Effector memory CD8-positive, alpha-beta T cell (primary cell): Measurements from ENCODE around the gene SLAMF1.
"Not testable (repeated sequence)": the region's sequence is repeated elsewhere in the genome, so short reads cannot be mapped to it uniquely, and the experiment has no call there.

ENCODE experiments used
- ATAC-seq: fragments of 150-1000 bp; cut with Tn5 transposase; replicated peaks from 2 replicates; pipeline ENCODE4 v1.10.0; 2021; ENCODE audit warnings: mild to moderate bottlenecking, moderate library complexity
- DNase-seq, 3 experiments: peaks; one replicate each; pipeline ENCODE4 v3.0.0; 2021
- H3K27ac Mint-ChIP-seq, 2 donors: one replicate each; pipeline ENCODE4 v1.8.0; 2022; ENCODE audit warnings: mild to moderate bottlenecking in 2 of 2, mixed read lengths in 2 of 2, moderate library complexity in 2 of 2
- H3K27me3 Mint-ChIP-seq, 2 donors: one replicate each; pipeline ENCODE4 v1.8.0; 2022; ENCODE audit warnings: mixed read lengths in 2 of 2
- H3K36me3 Mint-ChIP-seq: one replicate; pipeline ENCODE4 v1.8.0; 2022; ENCODE audit warnings: mild to moderate bottlenecking, moderate library complexity, mixed read lengths; ENCODE audit not compliant: insufficient read depth
- H3K4me1 Mint-ChIP-seq, 2 donors: one replicate each; pipeline ENCODE4 v1.8.0; 2022; ENCODE audit warnings: low read depth in 2 of 2, mixed read lengths in 2 of 2
- H3K4me3 Mint-ChIP-seq, 2 donors: one replicate each; pipeline ENCODE4 v1.8.0; 2022; ENCODE audit warnings: mild to moderate bottlenecking in 2 of 2, mixed read lengths in 2 of 2, moderate library complexity in 2 of 2
- H3K9me3 Mint-ChIP-seq, 2 donors: one replicate each; pipeline ENCODE4 v1.8.0; 2022; ENCODE audit warnings: mixed read lengths in 2 of 2
- total RNA-seq, 9 experiments: gene quantifications; one replicate each; lab custom pipeline; 2026; lab: John Stamatoyannopoulos, UW

Gene SLAMF1
- total RNA-seq: 49.7 to 253 (median 77.0) reads per million in 9 experiments

- DNase-seq: no peak
- Mint-ChIP-seq H3K4me1 (peaks cover 48 to 54% of the 10 kb centered on the region in 2 donors), H3K9me3 (no peaks in the 10 kb centered on the region), H3K36me3 (peaks cover 20% of the 10 kb centered on the region), H3K27ac (peak within 1 kb of the TSS; percentile 93 to 98), H3K27me3 (no peaks in the 10 kb centered on the region), H3K4me3 (peak within 1 kb of the TSS; percentile 93 to 97)
- peak; percentile 76 for ATAC-seq
These were observed at the start of gene SLAMF1 for GRCh38 chr1:160646711-160647328. SLAMF1 (minus strand) TSS chr1:160647044; CDS start chr1:160646945, 99 bp downstream.

GRCh38 chr1:160692390-160692789, 45.5 kb upstream of the SLAMF1 start:
- peak overlapping the region; percentile 79 to 90 for H3K27ac Mint-ChIP-seq
- H3K36me3 Mint-ChIP-seq: peaks cover 24% of the 10 kb centered on the region
- H3K4me1 Mint-ChIP-seq: peaks cover 39 to 67% of the 10 kb centered on the region in 2 donors
- H3K9me3 Mint-ChIP-seq, H3K27me3 Mint-ChIP-seq, DNase-seq, ATAC-seq: not testable (repeated sequence)
- H3K4me3 Mint-ChIP-seq: peak overlapping the region; percentile 63 to 66

- DNase-seq: no peak
These were observed 38.4 kb upstream of the SLAMF1 start for GRCh38 chr1:160685266-160685665.

GRCh38 chr1:160682983-160683865, 36.4 kb upstream of the SLAMF1 start:
- Mint-ChIP-seq H3K9me3 (no peaks in the 10 kb centered on the region), H3K36me3 (peaks cover 74% of the 10 kb centered on the region), H3K4me3 (peak overlapping the region; percentile 82), H3K4me1 (peaks cover 71 to 83% of the 10 kb centered on the region in 2 donors), H3K27me3 (no peaks in the 10 kb centered on the region), H3K27ac (peak overlapping the region; percentile 94 to 98)
- ATAC-seq: peak; percentile 63
- peak in 1 of 3 experiments; percentile 33 for DNase-seq

More at GRCh38 chr1:160685266-160685665, 38.4 kb upstream of the SLAMF1 start:
- Mint-ChIP-seq H3K36me3 (peaks cover 69% of the 10 kb centered on the region), H3K27me3 (no peaks in the 10 kb centered on the region), H3K27ac (peak overlapping the region; percentile 94 to 98), H3K4me3 (peak overlapping the region; percentile 82), H3K4me1 (peaks cover 74 to 96% of the 10 kb centered on the region in 2 donors), H3K9me3 (no peaks in the 10 kb centered on the region)
- ATAC-seq: no peak

- Mint-ChIP-seq H3K4me3 (peak overlapping the region; percentile 82), H3K27me3 (no peaks in the 10 kb centered on the region), H3K9me3 (no peaks in the 10 kb centered on the region), H3K27ac (peak overlapping the region; percentile 94 to 98), H3K36me3 (peaks cover 86% of the 10 kb centered on the region), H3K4me1 (peaks cover 67 to 74% of the 10 kb centered on the region in 2 donors)
- no peak for DNase-seq
- peak; percentile 2 for ATAC-seq
These were observed 35.0 kb upstream of the SLAMF1 start for GRCh38 chr1:160681891-160682140.

- Mint-ChIP-seq H3K4me1 (peaks cover 63 to 69% of the 10 kb centered on the region in 2 donors), H3K27ac (peak overlapping the region; percentile 94 to 98), H3K4me3 (peak overlapping the region; percentile 82), H3K36me3 (peaks cover 84% of the 10 kb centered on the region), H3K27me3 (no peaks in the 10 kb centered on the region), H3K9me3 (no peaks in the 10 kb centered on the region)
- peak; percentile 75 for ATAC-seq
- peak; percentile 82 to 88 (median 86) for DNase-seq
These were observed 34.4 kb upstream of the SLAMF1 start for GRCh38 chr1:160681066-160681890.

GRCh38 chr1:160680399-160680798, 33.6 kb upstream of the SLAMF1 start:
- Mint-ChIP-seq H3K4me3 (no peak overlapping the region), H3K9me3 (no peaks in the 10 kb centered on the region), H3K27ac (peak overlapping the region; percentile 88 to 94), H3K4me1 (peaks cover 61 to 69% of the 10 kb centered on the region in 2 donors), H3K36me3 (peaks cover 80% of the 10 kb centered on the region), H3K27me3 (no peaks in the 10 kb centered on the region)
- DNase-seq (no peak), ATAC-seq (no peak)

- H3K4me1 Mint-ChIP-seq: peaks cover 60 to 64% of the 10 kb centered on the region in 2 donors
- H3K4me3 Mint-ChIP-seq: no peak overlapping the region
- H3K36me3 Mint-ChIP-seq: peaks cover 76% of the 10 kb centered on the region
- H3K27me3 Mint-ChIP-seq: no peaks in the 10 kb centered on the region
- DNase-seq (no peak), ATAC-seq (no peak)
- H3K27ac Mint-ChIP-seq: peak overlapping the region; percentile 57 to 88
- H3K9me3 Mint-ChIP-seq: no peaks in the 10 kb centered on the region
These were observed 33.0 kb upstream of the SLAMF1 start for GRCh38 chr1:160679893-160680292.

- Mint-ChIP-seq H3K27me3 (no peaks in the 10 kb centered on the region), H3K36me3 (peaks cover 55% of the 10 kb centered on the region), H3K27ac (peak overlapping the region; percentile 79 to 87), H3K4me1 (peaks cover 36% of the 10 kb centered on the region in 2 donors), H3K9me3 (no peaks in the 10 kb centered on the region), H3K4me3 (no peak overlapping the region)
- ATAC-seq (no peak), DNase-seq (no peak)
These were observed 30.2 kb upstream of the SLAMF1 start for GRCh38 chr1:160676869-160677597.

GRCh38 chr1:160675641-160676410, 29.0 kb upstream of the SLAMF1 start:
- DNase-seq: peak; percentile 66 to 67 (median 66)
- peaks cover 43% of the 10 kb centered on the region for H3K36me3 Mint-ChIP-seq
- peaks cover 24 to 31% of the 10 kb centered on the region in 2 donors for H3K4me1 Mint-ChIP-seq
- H3K9me3 Mint-ChIP-seq: no peaks in the 10 kb centered on the region
- H3K4me3 Mint-ChIP-seq: peak overlapping the region; percentile 9 to 33
- ATAC-seq: peak; percentile 85
- peak overlapping the region; percentile 53 to 80 for H3K27ac Mint-ChIP-seq
- H3K27me3 Mint-ChIP-seq: no peaks in the 10 kb centered on the region

GRCh38 chr1:160674415-160674814, 27.6 kb upstream of the SLAMF1 start:
- H3K9me3 Mint-ChIP-seq: no peaks in the 10 kb centered on the region
- peaks cover 17 to 25% of the 10 kb centered on the region in 2 donors for H3K4me1 Mint-ChIP-seq
- H3K27me3 Mint-ChIP-seq: no peaks in the 10 kb centered on the region
- DNase-seq: no peak
- no peak overlapping the region for H3K4me3 Mint-ChIP-seq
- peak overlapping the region in 1 of 2 donors; percentile 50 for H3K27ac Mint-ChIP-seq
- peaks cover 31% of the 10 kb centered on the region for H3K36me3 Mint-ChIP-seq
- ATAC-seq: no peak
